K562 (cell line): ENCODE results near the gene PRICKLE2. TPM values are rescaled to one million over a fixed set of nuclear protein-coding genes. Genes with fewer than 3 reads are reported as not detected.

Source experiments
- ATAC-seq: fragments of 200-7000 bp; cut with Tn5 transposase; 3 replicates; pipeline ENCODE4 v1.9.1; 2020; ENCODE audit warnings: moderate library complexity
- BruUV-seq: library from RNA; stranded (reverse); fragments of 400-500 nt; replicated peaks from 2 replicates; lab custom pipeline; 2021; lab: Mats Ljungman, UMichigan
- CTCF ChIA-PET: fragments of 300-600 bp; formaldehyde crosslinking; extraction: SDS; loops from one replicate; lab custom pipeline; 2021; ENCODE audit warnings: low intra/inter-chr PET ratio; lab: Yijun Ruan, JAX
- POLR2A ChIA-PET: fragments of 300-600, 350-650 bp; sonication (Branson Sonifier 250); formaldehyde crosslinking; extraction: SDS; loops from one replicate; lab custom pipeline; 2021; ENCODE audit warnings: antibody characterized with exemption, inconsistent platforms; lab: Yijun Ruan, JAX
- DNase-seq, 4 experiments: peaks; one replicate each; pipeline versions ENCODE4 v3.0.0 to v3.0.0-alpha.2; 2011 to 2018; ENCODE audit warnings: low spot score in 3 of 4, mixed read lengths in 3 of 4; ENCODE audit errors: extremely low read depth in 1 of 4
- FAIRE-seq: peaks from 2 replicates; lab custom pipeline; 2011; peaks lifted over from hg19 to GRCh38; lab: Jason Lieb, UNC
- H2AFZ ChIP-seq: 2 replicates; pipeline ENCODE4 v1.6.0; 2011; ENCODE audit warnings: low read depth, low read length, control low read depth, inconsistent platforms
- H3K27ac ChIP-seq: fragments of 200-600 bp; 3 replicates; pipeline ENCODE4 v1.8.0; 2011; ENCODE audit warnings: low read depth, mild to moderate bottlenecking, control low read depth, inconsistent platforms, low read length, moderate library complexity, mixed read lengths; ENCODE audit errors: extremely low read depth
- H3K27me3 ChIP-seq, 2 experiments: fragments of 300-600 bp in 1 of 2; 2 replicates in 1 of 2; 3 replicates in 1 of 2; pipeline versions ENCODE4 v1.6.0 to v1.8.0; 2011; ENCODE audit warnings: inconsistent platforms in 2 of 2, low read length in 2 of 2, mild to moderate bottlenecking in 1 of 2, mixed read lengths in 1 of 2, moderate library complexity in 1 of 2; ENCODE audit not compliant: control insufficient read depth in 2 of 2, insufficient read depth in 2 of 2
- H3K36me3 ChIP-seq: fragments of 300-600 bp; 3 replicates; pipeline ENCODE4 v1.8.0; 2011; ENCODE audit warnings: mild to moderate bottlenecking, low read length, inconsistent platforms; ENCODE audit not compliant: control insufficient read depth, insufficient read depth
- H3K4me1 ChIP-seq, 2 experiments: fragments of 200-600 bp in 1 of 2; replicated peaks in 1 of 2; 2 replicates in 1 of 2; 3 replicates in 1 of 2; pipeline versions ENCODE4 v1.5.1 to v1.8.0; 2011; ENCODE audit warnings: inconsistent platforms in 2 of 2, low read length in 2 of 2, mild to moderate bottlenecking in 1 of 2, mixed read lengths in 1 of 2, moderate library complexity in 1 of 2; ENCODE audit not compliant: control insufficient read depth in 2 of 2, insufficient read depth in 2 of 2
- H3K4me2 ChIP-seq: 2 replicates; pipeline ENCODE4 v1.6.1; 2011; ENCODE audit warnings: low read length, control low read depth, inconsistent platforms, mixed read lengths; ENCODE audit not compliant: insufficient read depth
- H3K4me3 ChIP-seq: fragments of 200-600 bp; sonication (generic), shearing (Covaris generic); 2 replicates; pipeline ENCODE4 v1.5.1; 2016; ENCODE audit warnings: control low read depth, inconsistent platforms
- H3K79me2 ChIP-seq: fragments of 200-600 bp; 3 replicates; pipeline ENCODE4 v1.8.0; 2011; ENCODE audit warnings: low read length, inconsistent platforms; ENCODE audit not compliant: control insufficient read depth, insufficient read depth
- H3K9ac ChIP-seq, 2 experiments: 2 replicates each; pipeline versions ENCODE4 v1.6.0 to v1.6.1; 2011; ENCODE audit warnings: low read depth in 2 of 2, low read length in 2 of 2, control low read depth in 1 of 2, inconsistent platforms in 1 of 2, mild to moderate bottlenecking in 1 of 2, mixed read lengths in 1 of 2; ENCODE audit not compliant: insufficient read depth in 1 of 2
- H3K9me1 ChIP-seq: one replicate; pipeline ENCODE4 v1.6.0; 2011; ENCODE audit warnings: inconsistent platforms, mild to moderate bottlenecking, low read length, moderate library complexity; ENCODE audit not compliant: control insufficient read depth, insufficient read depth
- H3K9me3 ChIP-seq: replicated peaks from 2 replicates; pipeline ENCODE4 v1.5.1; 2011; ENCODE audit warnings: low read depth, low read length, inconsistent platforms; ENCODE audit not compliant: control insufficient read depth, insufficient read depth
- H4K20me1 ChIP-seq: replicated peaks from 2 replicates; pipeline ENCODE4 v1.6.1; 2011; ENCODE audit warnings: low read length, inconsistent platforms, mixed read lengths; ENCODE audit not compliant: control insufficient read depth, insufficient read depth
- ARID3B ChIP-seq: fragments of 250-450 bp; sonication (Bioruptor Pico); IDR thresholded peaks from 2 replicates; pipeline ENCODE4 v1.4.0; 2020; ENCODE audit warnings: borderline replicate concordance
- EP300 ChIP-seq: IDR thresholded peaks from 2 replicates; pipeline ENCODE4 v1.6.1; 2012; ENCODE audit warnings: low read length, improper control_type of control experiment
- FOXK2 ChIP-seq, 2 experiments: fragments of 450-650 bp; IDR thresholded peaks in 1 of 2; conservative IDR thresholded peaks in 1 of 2; 2 replicates each; pipeline ENCODE4 v1.6.1; 2016; ENCODE audit warnings: low read depth in 2 of 2, mild to moderate bottlenecking in 1 of 2
- GTF2A2 ChIP-seq: IDR thresholded peaks from 2 replicates; pipeline ENCODE4 v1.6.1; 2016; ENCODE audit warnings: mild to moderate bottlenecking, missing genetic modification characterization, missing compliant biosample characterization
- HNRNPK ChIP-seq: fragments of 200-400 bp; formaldehyde crosslinking; IDR thresholded peaks from one replicate; pipeline ENCODE4 v1.6.1; 2018; ENCODE audit warnings: mild to moderate bottlenecking, low read depth, low read length; ENCODE audit not compliant: poor library complexity, severe bottlenecking
- JUN ChIP-seq, 2 experiments: sonication (generic) in 1 of 2; formaldehyde crosslinking in 1 of 2; IDR thresholded peaks; 2 replicates each; pipeline versions ENCODE4 v1.6.1 to v1.8.0; 2012 to 2022; ENCODE audit warnings: borderline replicate concordance in 2 of 2, mild to moderate bottlenecking in 2 of 2, improper control_type of control experiment in 1 of 2, low read depth in 1 of 2, low read length in 1 of 2, missing genetic modification reagents in 1 of 2
- MCM5 ChIP-seq: fragments of 450-650 bp; IDR thresholded peaks from 2 replicates; pipeline ENCODE4 v1.6.1; 2016; ENCODE audit warnings: low read depth
- MECOM ChIP-seq: fragments of 250-450 bp; sonication (Bioruptor Pico); IDR thresholded peaks from 2 replicates; pipeline ENCODE4 v1.8.0; 2022; ENCODE audit warnings: inconsistent platforms
- RBM25 ChIP-seq: fragments of 200-400 bp; formaldehyde crosslinking; IDR thresholded peaks from 2 replicates; pipeline ENCODE4 v1.6.1; 2018; ENCODE audit warnings: low read length, low read depth, moderate library complexity; ENCODE audit not compliant: severe bottlenecking
- TAF1 ChIP-seq: IDR thresholded peaks from 2 replicates; pipeline ENCODE4 v1.6.1; 2011; ENCODE audit warnings: mild to moderate bottlenecking, low read length, moderate library complexity; ENCODE audit not compliant: insufficient read depth, control insufficient read depth, severe bottlenecking; ENCODE audit errors: extremely low read depth
- TFE3 ChIP-seq: fragments of 450-650 bp; formaldehyde crosslinking; IDR thresholded peaks from 2 replicates; pipeline ENCODE4 v1.4.0; 2020; ENCODE audit warnings: mild to moderate bottlenecking, mixed read lengths
- WGBS: fragments of 100-300 bp; shearing (Covaris generic); methylation state at CpG from one replicate; pipeline ENCODE4 v1.1.6; 2016; ENCODE audit warnings: low coverage, mixed read lengths; ENCODE audit not compliant: insufficient coverage; ENCODE audit errors: missing lambda C conversion rate; 5-methylcytosine and 5-hydroxymethylcytosine counted together
- in situ Hi-C: fragments of 300-500 bp; cut with MboI; formaldehyde crosslinking; loops from 4 replicates; pipeline ENCODE4 v1.15.0; 2018; ENCODE audit warnings: inconsistent platforms, mixed read lengths
- intact Hi-C: fragments of 100-400 bp; cut with micrococcal nuclease; formaldehyde crosslinking; loops from 2 replicates; pipeline ENCODE4 v1.14.2; 2022
- polyA plus RNA-seq, 8 experiments: library from polyadenylated mRNA; depleted of rRNA in 4 of 8; stranded (reverse) in 5 of 8; unstranded in 3 of 8; fragments of >200 nt; fragmentation: Nextera tagmentation in 2 of 8; fragmentation: Illumina TruSeq in 1 of 8; extraction: Ambion mirVana in 2 of 8; extraction: Trizol in 1 of 8; gene quantifications; 2 replicates each; pipeline versions ENCODE4 v1.2.1 to v1.2.3, GENCODE V29; 2011 to 2014; ENCODE audit warnings: inconsistent platforms in 1 of 8, missing spikeins in 1 of 8
- total RNA-seq, 7 experiments: library from RNA; depleted of rRNA in 6 of 7; stranded (reverse); fragments of >200 nt in 6 of 7; fragmentation: Illumina TruSeq in 2 of 7; extraction: Trizol in 2 of 7; gene quantifications; 2 replicates each; pipeline versions ENCODE4 v1.2.1 to v1.2.3, GENCODE V29; 2011 to 2021; ENCODE audit warnings: low replicate concordance in 1 of 7
- TF ChIP-seq, protein P1 (sequence below), 2 experiments: IDR thresholded peaks in 1 of 2; conservative IDR thresholded peaks in 1 of 2; 2 replicates each; pipeline ENCODE4 v1.6.1; 2016; ENCODE audit warnings: low read depth in 2 of 2, mild to moderate bottlenecking in 1 of 2, missing compliant biosample characterization in 1 of 2, missing genetic modification characterization in 1 of 2, moderate library complexity in 1 of 2
- TF ChIP-seq, protein P2 (sequence below): fragments of 450-650 bp; formaldehyde crosslinking; IDR thresholded peaks from 2 replicates; pipeline ENCODE4 v1.4.0; 2020; ENCODE audit warnings: mild to moderate bottlenecking, moderate library complexity

PRICKLE2 gene
- total and polyA plus RNA-seq, 9 of the 15 experiments (the other 6 are each of a cell fraction or from before 2014, with no cell fraction given): 0.07 to 0.09 TPM; not detected in 7

DNA sequence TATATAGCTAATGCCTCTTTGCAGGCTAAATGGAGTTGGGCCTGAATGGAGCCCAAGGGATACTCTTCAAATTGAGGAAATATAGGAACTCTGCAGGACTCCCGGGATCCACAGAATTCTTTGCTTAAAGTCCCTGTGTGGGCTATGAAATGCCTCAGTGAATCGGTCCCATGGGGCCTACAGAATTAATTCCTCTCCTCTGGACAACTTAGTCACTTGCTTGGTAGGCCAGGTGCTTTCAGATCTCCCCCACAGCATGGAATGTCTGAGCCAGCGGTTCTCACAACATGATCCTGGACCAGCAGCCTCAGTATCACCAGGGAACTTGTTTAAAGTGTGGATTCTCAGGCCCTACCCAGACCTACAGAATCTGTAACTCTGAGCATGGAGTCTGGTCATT, 15.1 kb upstream of the PRICKLE2 start:
- intact Hi-C loops: no loop called here
- POLR2A ChIA-PET: no interaction called here
- ATAC-seq (no peak), DNase-seq (no peak), FAIRE-seq (no peak)
- Histone ChIP-seq H3K27ac (no peak overlapping the region), H3K4me3 (no peak overlapping the region), H3K9me3 (no peaks in the 10 kb centered on the region), H3K9me1 (no peaks in the 10 kb centered on the region), H2AFZ (no peak overlapping the region), H3K4me1 (no peaks in the 10 kb centered on the region), H3K36me3 (no peaks in the 10 kb centered on the region), H4K20me1 (no peaks in the 10 kb centered on the region), H3K9ac (no peak overlapping the region), H3K27me3 (no peaks in the 10 kb centered on the region), H3K79me2 (no peaks in the 10 kb centered on the region), H3K4me2 (no peak overlapping the region)
- TF ChIP-seq JUN (IDR thresholded peaks at IDR 0.05; ENCODE audit: borderline replicate concordance, low read depth, low read length) (no peak), JUN (CRISPR knock-in tag; IDR thresholded peaks at IDR 0.05; ENCODE audit: borderline replicate concordance) (no peak), FOXK2 (conservative IDR thresholded peaks at IDR 0.05 in 1 of 2, IDR thresholded peaks at IDR 0.05 in 1 of 2; ENCODE audit: low read depth in 2 of 2) (no peak), HNRNPK (no peak), MECOM (CRISPR knock-in tag) (no peak), GTF2A2 (tag) (no peak), MCM5 (no peak), EP300 (no peak), TFE3 (no peak), TAF1 (no peak), RBM25 (no peak), ARID3B (CRISPR knock-in tag) (no peak)
- TF ChIP-seq, protein P1, sequence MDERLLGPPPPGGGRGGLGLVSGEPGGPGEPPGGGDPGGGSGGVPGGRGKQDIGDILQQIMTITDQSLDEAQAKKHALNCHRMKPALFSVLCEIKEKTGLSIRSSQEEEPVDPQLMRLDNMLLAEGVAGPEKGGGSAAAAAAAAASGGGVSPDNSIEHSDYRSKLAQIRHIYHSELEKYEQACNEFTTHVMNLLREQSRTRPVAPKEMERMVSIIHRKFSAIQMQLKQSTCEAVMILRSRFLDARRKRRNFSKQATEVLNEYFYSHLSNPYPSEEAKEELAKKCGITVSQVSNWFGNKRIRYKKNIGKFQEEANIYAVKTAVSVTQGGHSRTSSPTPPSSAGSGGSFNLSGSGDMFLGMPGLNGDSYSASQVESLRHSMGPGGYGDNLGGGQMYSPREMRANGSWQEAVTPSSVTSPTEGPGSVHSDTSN (CRISPR knock-in tag; IDR thresholded peaks at IDR 0.05; ENCODE audit: low read depth): no peak
- TF ChIP-seq, protein P1 (tag; conservative IDR thresholded peaks at IDR 0.05; ENCODE audit: low read depth): no peak
- TF ChIP-seq, protein P2, sequence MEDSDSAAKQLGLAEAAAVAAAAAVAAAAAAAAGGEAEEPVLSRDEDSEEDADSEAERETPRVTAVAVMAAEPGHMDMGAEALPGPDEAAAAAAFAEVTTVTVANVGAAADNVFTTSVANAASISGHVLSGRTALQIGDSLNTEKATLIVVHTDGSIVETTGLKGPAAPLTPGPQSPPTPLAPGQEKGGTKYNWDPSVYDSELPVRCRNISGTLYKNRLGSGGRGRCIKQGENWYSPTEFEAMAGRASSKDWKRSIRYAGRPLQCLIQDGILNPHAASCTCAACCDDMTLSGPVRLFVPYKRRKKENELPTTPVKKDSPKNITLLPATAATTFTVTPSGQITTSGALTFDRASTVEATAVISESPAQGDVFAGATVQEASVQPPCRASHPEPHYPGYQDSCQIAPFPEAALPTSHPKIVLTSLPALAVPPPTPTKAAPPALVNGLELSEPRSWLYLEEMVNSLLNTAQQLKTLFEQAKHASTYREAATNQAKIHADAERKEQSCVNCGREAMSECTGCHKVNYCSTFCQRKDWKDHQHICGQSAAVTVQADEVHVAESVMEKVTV: no peak
- in situ Hi-C loops: no loop called here
- CTCF ChIA-PET: no interaction called here
- BruUV-seq: no TSS peak
- WGBS: 0% methylated on average over 2 of the region's 3 CpGs
